Measurements from ENCODE around the gene MIEN1.
"Not testable (repeated sequence)": the region's sequence is repeated elsewhere in the genome, so short reads cannot be mapped to it uniquely, and the experiment has no call there.

GRCh38 chr17:39748444-39749034 is 18.2 kb upstream of the MIEN1 start:
- TF ChIP-seq, protein P1, sequence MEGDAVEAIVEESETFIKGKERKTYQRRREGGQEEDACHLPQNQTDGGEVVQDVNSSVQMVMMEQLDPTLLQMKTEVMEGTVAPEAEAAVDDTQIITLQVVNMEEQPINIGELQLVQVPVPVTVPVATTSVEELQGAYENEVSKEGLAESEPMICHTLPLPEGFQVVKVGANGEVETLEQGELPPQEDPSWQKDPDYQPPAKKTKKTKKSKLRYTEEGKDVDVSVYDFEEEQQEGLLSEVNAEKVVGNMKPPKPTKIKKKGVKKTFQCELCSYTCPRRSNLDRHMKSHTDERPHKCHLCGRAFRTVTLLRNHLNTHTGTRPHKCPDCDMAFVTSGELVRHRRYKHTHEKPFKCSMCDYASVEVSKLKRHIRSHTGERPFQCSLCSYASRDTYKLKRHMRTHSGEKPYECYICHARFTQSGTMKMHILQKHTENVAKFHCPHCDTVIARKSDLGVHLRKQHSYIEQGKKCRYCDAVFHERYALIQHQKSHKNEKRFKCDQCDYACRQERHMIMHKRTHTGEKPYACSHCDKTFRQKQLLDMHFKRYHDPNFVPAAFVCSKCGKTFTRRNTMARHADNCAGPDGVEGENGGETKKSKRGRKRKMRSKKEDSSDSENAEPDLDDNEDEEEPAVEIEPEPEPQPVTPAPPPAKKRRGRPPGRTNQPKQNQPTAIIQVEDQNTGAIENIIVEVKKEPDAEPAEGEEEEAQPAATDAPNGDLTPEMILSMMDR (IDR thresholded peaks at IDR 0.05; ENCODE audit: low read depth, low read length): not testable (repeated sequence)
- not testable (repeated sequence) for TF ChIP-seq EZH2phosphoT487 (IDR thresholded peaks at IDR 0.05; ENCODE audit: low read depth)

Measured in OCI-LY3 (cell line).